ENCODE data around the gene EPO.

- TF ChIP-seq CTCF (IDR thresholded peaks at IDR 0.05; ENCODE audit: borderline replicate concordance, extremely low read depth, low read length, poor library complexity, severe bottlenecking) (no peak), EZH2 (IDR thresholded peaks at IDR 0.05; ENCODE audit: borderline replicate concordance, low read depth, low read length, severe bottlenecking) (no peak)
These were observed 33.0 kb upstream of the EPO start for GRCh38 chr7:100687261-100687660.
